GM21515 (cell line): ENCODE data around the gene INHBB.
"Not testable (repeated sequence)": the region's sequence is repeated elsewhere in the genome, so short reads cannot be mapped to it uniquely, and the experiment has no call there.

Source experiments
- ATAC-seq: cut with Tn5 transposase; IDR thresholded peaks from one replicate; pipeline ENCODE4 v1.9.1; 2021; ENCODE audit not compliant: unreplicated experiment

INHBB gene

DNA sequence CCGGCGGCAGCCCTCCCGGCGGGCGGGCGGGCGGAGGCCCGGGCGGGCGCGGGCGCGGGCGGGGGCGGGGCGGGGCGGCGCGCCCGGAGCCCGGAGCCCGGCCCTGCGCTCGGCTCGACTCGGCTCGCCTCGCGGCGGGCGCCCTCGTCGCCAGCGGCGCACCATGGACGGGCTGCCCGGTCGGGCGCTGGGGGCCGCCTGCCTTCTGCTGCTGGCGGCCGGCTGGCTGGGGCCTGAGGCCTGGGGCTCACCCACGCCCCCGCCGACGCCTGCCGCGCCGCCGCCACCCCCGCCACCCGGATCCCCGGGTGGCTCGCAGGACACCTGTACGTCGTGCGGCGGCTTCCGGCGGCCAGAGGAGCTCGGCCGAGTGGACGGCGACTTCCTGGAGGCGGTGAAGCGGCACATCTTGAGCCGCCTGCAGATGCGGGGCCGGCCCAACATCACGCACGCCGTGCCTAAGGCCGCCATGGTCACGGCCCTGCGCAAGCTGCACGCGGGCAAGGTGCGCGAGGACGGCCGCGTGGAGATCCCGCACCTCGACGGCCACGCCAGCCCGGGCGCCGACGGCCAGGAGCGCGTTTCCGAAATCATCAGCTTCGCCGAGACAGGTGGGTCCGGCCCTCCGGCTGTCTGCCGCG is at the start of gene INHBB:
Gene INHBB, plus strand, starts transcription at position 111 of the 641 bp plus-strand sequence. Its CDS starts 53 bp downstream, at position 164.
- no peak for ATAC-seq

DNA sequence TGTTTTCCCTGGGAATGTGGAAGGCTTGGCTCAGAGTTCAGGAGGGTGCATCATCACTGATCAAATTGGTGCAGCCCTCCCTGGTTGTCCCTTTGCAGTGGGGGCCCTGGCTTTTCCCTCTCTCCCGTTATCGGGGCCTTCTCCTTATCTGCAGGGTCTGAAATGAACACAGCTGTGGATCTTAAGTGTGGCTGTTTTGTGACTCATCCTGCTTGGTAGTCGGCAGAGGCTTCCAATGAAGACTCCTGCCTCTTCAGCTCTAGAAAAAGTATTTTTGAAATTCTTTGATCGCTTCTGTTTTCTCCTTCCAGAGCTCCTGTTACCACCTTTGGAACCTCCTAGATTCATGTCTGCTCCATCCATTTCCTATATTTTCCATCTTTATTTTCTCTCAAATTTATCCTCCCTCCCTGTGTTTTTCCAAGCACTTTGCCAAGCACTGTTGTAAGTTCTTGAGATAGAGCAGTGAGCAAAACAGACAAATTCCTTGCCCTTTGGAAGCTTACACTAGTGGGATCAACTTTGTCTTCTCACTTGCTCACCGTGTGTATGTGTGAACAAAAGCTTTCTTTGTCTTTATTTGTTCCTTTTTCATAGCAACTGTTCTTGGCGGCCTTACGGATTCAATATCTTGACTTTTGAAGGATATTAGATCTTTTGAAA is 47.6 kb upstream of the INHBB start:
- ATAC-seq = no peak

DNA sequence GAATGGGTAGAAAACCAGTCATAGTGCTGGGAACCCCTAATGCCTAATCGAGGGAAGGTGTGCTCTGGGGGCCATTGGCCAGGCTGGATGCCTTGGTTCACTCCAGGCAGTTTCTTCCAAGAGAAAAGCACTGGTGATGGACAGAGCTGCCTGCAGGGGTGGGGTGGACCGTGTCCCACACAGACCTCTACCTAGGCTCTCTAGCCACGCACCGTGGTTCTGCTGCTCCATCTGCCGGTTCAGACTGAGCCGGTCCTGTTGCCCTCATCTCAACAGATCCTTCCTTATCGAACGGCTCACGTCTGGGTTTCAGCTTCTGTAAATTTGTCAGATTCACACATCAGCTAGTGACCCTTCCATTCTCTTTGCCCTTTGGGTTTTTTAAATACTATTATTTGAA is 46.9 kb upstream of the INHBB start:
- no peak for ATAC-seq

DNA sequence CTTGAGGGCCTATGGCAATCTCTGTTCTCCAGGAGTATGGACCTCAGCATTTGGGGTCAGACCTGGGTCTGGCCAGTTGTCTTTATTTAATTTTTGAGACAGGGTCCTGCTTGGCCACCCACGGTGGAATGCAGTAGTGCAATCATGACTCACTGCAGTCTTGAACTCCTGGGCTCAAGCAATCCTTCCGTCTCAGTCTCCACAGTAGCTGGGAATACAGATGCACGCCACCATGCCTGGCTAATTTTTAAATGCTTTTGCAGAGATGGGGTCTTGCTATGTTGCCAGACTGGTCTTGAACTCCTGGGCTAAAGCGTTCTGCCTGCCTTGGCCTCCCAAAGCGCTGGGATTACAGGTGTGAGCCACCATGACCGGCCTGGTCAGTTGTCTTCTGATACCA is 46.4 kb upstream of the INHBB start:
- ATAC-seq = no peak

DNA sequence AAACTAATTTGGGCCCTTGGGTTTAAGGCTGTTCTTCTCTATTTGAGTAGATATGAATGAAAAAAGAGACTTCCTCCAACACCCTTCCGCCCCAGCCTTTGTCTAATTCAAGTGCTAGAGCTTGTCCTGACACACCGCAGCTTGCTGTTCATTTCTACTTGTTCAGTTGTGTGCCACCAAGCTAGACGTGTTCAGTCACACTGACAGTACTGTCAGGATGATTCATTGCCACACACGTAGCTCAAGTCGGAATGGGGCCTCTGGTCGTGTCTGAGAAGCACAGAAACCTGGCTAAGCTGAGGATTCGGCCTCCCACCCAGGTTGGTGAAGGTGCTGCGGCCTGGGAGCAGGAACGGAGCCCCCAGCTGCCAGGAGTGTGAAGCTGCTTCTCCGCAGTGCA is 45.6 kb upstream of the INHBB start:
- ATAC-seq = no peak

DNA sequence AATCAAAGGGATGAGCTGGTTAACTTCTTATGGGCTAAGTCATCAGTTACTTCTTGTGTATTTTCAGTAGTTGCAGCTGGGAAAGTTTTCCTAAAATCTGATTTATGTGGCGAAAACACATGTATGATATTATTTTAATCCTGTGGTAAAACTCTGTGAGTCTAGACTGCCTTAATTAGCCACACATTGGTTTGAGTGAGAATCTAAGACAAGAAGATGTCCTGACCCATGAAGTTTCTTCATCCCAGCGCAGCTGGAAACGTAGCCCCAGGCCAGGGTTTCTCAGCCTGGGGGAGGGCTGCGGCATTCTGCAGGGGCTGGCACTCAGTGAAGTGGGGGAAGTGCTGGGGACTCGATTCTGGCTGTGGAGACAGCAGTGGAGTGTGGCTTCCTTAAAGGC is 44.7 kb upstream of the INHBB start:
- ATAC-seq = no peak

DNA sequence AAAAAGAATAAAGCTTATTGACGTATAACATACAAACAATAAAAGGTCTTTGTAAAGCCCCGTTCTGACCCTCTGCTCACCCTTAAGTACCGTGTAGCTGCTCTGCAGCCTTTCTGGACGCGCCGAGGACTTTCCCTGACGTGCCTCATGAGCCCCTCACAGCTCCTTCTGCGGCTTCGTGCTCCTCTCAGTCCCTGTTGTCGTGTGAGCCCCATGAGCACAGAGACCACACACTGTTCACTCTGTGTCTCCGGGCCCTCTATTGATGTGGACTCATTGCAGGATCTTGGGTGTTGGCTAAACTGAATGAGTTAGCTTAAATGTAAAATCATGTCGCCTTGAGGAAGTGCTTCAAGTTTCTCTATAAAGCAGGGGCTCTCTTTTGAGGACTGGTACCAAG is 43.6 kb upstream of the INHBB start:
- no peak for ATAC-seq

DNA sequence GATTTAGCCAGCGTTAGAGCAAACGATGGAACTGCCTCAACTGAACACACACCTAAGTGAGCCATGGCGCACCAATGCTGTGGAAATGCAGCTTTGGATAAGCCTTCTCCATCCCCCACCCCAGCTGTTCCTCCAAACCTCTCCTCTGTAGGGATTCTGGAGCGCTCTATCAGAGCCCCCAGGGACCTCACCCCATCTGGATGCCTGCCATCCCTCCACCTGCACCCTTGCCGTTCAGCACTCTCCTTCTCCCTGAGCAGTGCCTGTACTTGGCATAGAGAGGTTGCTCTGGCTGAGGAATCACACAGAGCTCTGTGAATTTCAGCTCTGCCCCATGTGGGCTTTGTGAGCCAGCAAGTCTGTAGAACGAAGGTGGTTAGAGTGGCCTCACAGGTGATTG is 42.8 kb upstream of the INHBB start:
- no peak for ATAC-seq

DNA sequence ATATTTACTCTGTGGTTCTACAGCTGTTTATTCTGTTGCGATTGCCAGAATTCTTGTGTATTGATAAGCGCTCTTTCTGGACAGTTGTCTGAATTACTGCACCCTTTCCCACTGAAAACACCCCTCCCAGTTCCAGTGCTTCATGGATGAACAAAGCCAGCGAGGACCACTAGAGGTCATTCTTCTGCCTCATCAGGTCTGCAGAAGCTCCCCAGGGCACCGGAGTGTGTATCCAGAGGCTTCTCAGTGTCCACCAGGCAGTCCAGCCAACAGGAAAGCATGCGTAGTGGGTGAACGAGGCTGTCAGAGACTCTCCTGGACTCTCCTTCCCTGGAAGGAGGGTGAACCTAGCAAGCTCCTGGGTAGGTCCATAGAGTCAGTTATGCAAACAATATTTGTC is 40.6 kb upstream of the INHBB start:
- no peak for ATAC-seq

DNA sequence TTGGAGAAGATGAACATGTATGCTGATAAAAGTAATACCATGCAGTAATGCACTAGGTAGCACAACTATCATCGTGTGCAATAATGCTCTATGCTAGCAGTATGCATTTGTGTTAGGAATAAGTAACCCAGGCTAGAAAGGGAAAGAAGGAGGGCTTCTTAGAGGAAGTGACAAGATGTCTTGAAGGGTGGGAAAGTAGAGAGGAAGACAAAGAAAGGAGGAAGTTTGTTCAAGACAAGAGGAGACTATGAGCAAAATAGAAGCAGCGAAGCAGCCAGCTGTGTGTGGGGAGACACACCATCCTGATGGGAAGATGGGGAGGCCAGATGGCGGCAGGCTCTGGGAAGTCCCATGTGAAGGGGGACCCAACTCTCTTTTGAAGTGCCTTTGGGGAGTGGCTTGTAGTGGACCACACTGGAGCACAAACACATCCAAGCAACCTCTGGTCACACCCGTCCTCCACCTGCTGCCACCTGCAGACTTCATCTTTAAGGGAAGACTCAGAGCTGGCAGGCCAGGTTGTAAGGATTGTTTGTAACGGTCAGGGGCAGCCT is 39.9 kb upstream of the INHBB start:
- no peak for ATAC-seq

DNA sequence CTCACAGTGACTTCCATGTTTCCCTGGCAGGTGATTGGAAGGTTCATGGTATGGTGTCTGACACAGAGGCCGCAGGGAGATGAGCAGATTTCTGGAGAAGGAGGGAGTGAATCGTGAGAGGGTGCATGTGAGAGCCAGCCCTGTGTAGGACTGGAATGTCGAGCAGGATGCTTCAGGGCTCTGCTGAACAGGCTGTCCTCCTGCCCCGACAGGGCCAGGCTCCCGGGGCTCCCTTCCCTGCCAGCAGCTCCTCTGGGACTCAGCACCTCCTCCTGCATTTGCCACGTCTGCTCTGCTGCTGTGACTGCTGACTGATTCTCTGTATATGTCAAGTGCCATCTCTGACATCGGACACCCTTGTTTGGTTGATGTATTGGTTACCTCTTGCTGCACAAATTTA is 38.5 kb upstream of the INHBB start:
- ATAC-seq = no peak

DNA sequence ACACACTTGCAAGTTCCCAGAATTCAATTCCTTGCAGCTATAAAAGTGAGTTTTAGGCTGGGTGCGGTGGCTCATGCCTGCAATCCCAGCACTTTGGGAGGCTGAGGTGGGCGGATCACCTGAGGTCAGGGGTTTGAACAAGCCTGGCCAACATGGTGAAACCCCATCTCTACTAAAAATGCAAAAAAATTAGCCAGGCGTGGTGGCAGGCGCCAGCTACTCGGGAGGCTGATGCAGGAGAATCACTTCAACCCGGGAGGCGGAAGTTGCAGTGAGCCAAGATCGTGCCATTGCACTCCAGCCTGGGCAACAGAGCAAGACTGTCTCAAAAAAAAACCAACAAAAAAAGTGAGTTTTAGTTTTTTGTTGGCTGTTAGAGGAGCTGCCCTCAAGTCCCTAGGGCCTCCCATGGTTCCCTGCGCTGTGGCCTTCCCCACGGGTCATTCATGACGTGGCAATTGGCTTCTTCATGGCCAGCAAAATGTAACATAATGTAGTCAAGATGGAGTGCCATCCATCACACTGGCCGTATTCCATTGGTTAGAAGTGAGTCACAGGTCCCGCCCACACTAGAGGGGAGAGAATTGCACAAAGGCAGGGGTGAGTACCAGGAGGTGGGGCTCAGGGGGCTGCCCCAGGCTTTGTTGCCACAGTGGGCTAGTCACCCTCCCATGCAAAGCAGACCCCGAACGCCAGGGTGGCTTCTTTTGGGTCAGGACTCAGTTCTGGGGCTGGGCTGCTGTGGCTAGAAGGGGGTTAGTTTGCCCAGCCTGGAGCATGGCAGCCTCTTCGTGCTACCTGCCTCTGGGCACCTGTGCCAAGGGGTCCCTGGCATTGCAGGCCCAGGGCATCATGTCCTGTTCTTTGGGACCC is 37.7 kb upstream of the INHBB start:
- ATAC-seq = no peak

DNA sequence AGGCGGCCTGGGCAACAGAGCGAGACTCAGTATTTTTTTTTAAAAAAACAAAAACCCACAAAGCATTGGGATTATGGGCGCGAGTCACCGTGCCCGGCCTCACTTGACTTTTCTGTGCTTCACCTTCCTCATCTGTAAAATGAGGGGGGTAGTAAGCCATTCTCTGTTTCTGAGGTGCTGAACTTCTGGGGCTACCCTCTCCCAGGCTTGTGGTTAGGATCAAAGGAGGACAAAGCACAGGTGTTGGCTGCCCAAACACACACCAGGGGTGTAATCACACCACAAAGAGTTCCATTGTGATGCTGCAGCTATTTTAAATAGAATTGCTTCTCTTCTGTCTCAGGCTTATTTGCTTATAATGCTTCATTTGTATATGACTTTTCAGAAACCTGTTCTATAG is 35.8 kb upstream of the INHBB start:
- ATAC-seq = peak; percentile 55

DNA sequence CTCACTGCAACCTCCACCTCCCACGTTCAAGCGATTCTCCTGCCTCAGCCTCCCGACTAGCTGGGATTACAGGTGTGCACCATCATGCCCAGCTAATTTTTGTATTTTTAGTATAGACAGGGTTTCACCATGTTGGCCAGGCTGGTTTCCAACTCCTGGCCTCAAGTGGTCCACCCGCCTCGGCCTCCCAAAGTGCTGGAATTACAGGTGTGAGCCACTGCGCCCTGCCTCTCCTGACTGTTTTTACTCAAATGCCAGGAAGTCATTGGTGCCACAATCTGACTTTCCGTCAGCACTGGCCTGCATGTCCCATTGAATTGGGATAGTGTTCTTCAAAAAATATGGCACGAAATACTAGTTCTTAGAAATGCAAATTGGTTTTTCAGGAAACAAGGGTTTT is 35.1 kb upstream of the INHBB start:
- ATAC-seq = not testable (repeated sequence)

DNA sequence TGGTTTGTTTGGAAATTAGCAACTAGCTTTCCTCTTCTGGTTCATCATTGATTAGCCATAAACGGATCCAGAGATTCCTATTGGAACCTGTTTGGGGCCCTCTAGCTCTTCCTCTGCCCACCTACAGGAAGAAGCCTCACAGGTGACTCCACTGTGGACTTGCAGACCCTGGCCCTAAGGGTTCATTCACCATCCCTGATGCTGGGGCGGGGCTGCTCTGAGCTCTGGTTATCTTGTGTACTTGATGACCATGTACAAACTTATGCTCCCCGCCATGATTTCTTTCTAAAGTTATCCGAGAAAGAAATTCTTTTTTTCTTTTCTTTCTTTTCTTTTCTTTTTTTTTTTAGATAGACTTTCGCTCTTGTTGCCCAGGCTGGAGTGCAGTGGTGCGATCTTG is 33.9 kb upstream of the INHBB start:
- no peak for ATAC-seq

DNA sequence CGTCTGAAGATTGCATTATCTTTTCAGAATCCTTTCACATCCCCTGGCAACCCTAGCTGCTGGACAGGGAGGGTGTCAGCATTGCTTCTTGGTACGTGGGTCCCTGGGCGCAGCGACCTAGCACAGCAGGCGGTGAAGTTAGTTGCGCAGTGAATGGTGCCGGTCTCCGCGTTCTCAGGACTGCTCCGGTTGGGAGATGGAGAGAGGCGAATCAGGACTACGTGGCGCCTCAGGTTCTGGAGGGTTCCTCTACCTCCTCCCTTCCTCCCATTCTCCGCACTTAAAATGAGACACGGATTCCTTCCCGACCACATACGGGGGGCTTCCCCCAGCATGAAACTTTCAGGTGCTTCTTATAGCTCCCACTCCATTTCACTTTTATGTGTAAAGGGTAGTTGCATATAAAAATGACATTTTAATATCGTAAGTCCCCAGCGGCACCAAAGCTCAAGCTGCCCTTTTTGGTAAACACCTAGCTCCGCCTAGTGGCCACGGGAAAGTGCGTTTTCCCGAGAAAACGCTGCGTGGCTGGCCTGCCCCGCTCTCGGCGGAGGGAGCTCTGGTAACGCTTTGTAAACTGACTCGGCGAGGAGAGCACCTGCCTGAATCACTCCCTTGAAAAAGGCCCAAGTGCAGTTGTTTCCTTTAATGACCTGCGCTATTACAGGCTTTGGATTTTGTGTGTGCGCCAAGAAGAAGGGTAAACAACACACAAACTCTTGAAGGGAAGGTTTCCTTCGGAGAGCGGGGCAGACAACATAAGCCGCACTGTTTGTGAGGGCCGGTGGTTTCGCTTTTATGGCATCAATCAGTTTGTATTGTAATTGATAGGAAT is 32.9 kb upstream of the INHBB start:
- peak; percentile 49 for ATAC-seq

DNA sequence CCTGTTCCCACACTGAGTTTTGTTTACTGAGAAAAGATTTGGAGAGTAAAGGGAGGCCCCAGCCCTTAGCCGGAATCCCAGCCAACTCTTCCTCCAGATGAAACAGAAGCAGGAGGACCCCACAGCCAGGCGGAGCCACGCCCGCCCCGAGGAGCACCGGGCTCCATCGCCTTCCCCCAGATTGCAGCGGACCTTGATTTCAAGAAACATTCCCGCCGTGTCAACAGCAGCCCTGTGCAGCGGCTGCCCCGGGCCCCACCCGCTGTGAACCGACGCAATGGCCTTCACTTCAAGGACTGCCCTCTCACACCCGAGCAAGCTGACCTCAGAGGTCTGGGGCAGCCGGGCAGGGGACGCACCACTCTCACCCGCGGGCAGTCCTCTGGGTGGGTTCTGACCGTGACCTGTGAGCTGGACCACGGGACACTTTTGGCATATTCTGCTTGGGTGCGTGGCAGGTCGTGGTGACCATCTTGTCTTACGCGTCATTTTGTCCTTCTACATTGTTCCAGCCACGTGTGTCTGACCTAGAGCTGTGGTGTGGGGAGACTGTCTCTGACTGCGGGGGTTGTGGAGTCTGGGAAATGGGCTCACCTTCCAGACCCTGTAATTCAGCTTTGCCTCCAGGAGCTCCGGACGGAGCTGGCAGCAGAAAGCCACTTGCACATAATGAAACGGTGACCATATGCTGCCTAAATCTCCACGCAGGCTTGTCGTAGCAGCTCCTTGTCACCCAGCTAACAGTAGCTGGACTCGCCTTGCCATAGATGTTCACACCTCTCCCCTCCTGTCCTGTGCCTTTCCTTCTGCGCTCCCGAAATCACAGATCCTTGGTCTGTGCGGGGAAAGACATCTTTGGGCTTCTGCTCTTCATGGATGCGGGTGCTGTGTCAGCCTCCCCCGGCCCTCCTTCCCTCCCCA is 32.0 kb upstream of the INHBB start:
- ATAC-seq = no peak

DNA sequence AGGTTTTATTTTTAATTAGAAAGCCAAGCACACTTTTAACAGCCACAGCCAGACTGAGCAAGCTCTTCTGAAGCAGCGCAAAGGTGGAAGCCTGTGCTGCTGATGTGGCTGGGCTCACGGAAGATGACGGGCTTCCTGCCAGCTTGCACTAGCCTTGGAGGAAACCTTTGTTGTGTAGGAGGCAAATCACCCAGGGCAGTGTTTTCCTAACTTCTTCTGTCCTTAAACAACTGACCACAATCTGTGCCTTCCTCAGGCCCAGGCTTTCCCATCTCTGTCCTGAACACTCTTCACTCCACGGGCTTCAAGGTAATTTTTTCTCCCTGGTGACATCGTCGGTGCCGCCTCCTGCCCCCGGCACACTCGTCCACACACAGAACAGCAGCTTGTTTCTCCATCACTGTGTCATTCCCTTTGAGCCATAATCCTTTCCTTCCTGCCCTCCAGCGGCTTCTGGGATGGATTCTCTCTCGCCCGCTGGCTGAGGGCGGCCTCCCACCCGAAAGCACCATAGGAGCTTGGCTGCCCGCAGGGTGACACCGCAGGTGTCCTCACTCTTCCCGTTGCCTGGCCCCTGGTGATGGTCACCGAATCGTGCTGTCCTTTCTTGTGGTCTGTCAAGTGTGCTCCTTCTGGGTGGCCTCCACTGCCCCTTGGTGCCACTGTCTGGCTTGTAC is 31.1 kb upstream of the INHBB start:
- no peak for ATAC-seq

DNA sequence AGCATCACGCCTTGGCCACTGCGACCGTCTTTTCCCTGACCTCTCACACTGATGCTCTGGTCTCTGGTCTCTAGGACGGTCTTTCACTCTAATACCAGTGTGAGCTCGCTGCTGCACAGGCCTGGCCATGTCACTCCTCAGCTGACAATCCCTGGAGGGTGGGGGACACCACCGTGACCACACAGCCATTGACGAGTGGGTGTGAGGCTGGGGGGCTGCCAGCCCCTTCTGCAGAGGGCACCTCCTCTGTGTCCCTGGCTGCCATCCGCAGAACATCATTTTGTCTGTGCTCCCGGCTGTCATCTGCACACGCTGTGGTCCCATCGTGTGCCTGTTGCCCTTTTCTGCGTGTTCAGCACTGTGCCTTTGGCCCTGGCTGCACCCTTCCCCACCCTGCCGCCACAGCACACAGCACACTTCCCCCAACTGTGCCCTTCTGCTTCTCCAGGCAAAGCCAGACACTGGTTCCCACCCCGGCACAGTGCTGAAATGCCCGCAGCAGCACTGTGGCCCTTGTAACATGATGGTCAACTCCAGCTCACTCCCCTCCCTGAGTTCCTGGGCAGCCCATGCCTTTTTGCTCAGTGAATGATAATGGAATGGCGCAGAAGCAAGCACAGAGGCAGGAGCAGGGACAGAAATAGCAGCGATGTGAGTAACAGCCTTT is 30.4 kb upstream of the INHBB start:
- no peak for ATAC-seq
